GM23338 (cell line): ENCODE data around the gene IBA57.

Experiments
- CREB1 ChIP-seq: fragments of 250-450 bp; sonication (Bioruptor Pico); IDR thresholded peaks from 2 replicates; pipeline ENCODE4 v1.5.0; 2020; ENCODE audit warnings: low read depth, mild to moderate bottlenecking, moderate library complexity
- CTCF ChIP-seq, 2 experiments: fragments of 200-600 bp in 1 of 2; sonication (generic) in 1 of 2; conservative IDR thresholded peaks; 2 replicates each; pipeline versions ENCODE4 v1.5.1 to v1.6.1; 2016 to 2017; ENCODE audit warnings: antibody characterized with exemption in 2 of 2, low read depth in 2 of 2, mild to moderate bottlenecking in 2 of 2, moderate library complexity in 1 of 2
- ETS1 ChIP-seq: IDR thresholded peaks from 2 replicates; pipeline ENCODE4 v1.6.1; 2016; ENCODE audit warnings: antibody characterized with exemption
- EZH2 ChIP-seq: fragments of 200-600 bp; sonication (generic); IDR thresholded peaks from one replicate; pipeline ENCODE4 v1.8.0; 2017; ENCODE audit warnings: antibody characterized with exemption, mild to moderate bottlenecking, low read depth; ENCODE audit not compliant: unreplicated experiment
- EZH2phosphoT487 ChIP-seq: fragments of 200-600 bp; sonication (generic); IDR thresholded peaks from one replicate; pipeline ENCODE4 v1.8.1; 2018; ENCODE audit warnings: antibody characterized with exemption; ENCODE audit not compliant: unreplicated experiment
- NANOG ChIP-seq: IDR thresholded peaks from 2 replicates; pipeline ENCODE4 v1.6.1; 2016; ENCODE audit warnings: antibody characterized with exemption, borderline replicate concordance
- POLR2AphosphoS5 ChIP-seq: IDR thresholded peaks from 2 replicates; pipeline ENCODE4 v1.6.1; 2016; ENCODE audit warnings: antibody characterized with exemption, low read depth
- REST ChIP-seq: IDR thresholded peaks from one replicate; pipeline ENCODE4 v1.6.1; 2018; ENCODE audit warnings: antibody characterized with exemption; ENCODE audit not compliant: unreplicated experiment
- STAT1 ChIP-seq: IDR thresholded peaks from one replicate; pipeline ENCODE4 v1.6.1; 2016; ENCODE audit warnings: antibody characterized with exemption; ENCODE audit not compliant: unreplicated experiment

- no peak for TF ChIP-seq STAT1
- no peak for TF ChIP-seq CTCF (conservative IDR thresholded peaks at IDR 0.05; ENCODE audit: low read depth in 2 of 2)
- no peak for TF ChIP-seq REST
- TF ChIP-seq POLR2AphosphoS5 = no peak
- no peak for TF ChIP-seq EZH2phosphoT487
- no peak for TF ChIP-seq EZH2
- TF ChIP-seq ETS1 = no peak
- no peak for TF ChIP-seq CREB1 (CRISPR knock-in tag)
- TF ChIP-seq NANOG = no peak
Measured at GRCh38 chr1:228120351-228120750, 45.3 kb upstream of the IBA57 start.
